Kidney epithelial cell (primary cell): ENCODE data around the gene PLXNA2. TPM values are rescaled to one million over a fixed set of nuclear protein-coding genes. Genes with fewer than 3 reads are reported as not detected.

Source experiments
- DNase-seq: peaks from one replicate; pipeline ENCODE4 v3.0.0-alpha.2; 2010; ENCODE audit warnings: low read depth
- H3K27me3 ChIP-seq: 2 replicates; pipeline ENCODE4 v1.6.0; 2011; ENCODE audit warnings: low read length; ENCODE audit not compliant: control insufficient read depth, insufficient read depth
- H3K36me3 ChIP-seq: 2 replicates; pipeline ENCODE4 v1.5.1; 2011; ENCODE audit warnings: low read length; ENCODE audit not compliant: control insufficient read depth, insufficient read depth
- H3K4me3 ChIP-seq: 2 replicates; pipeline ENCODE4 v1.5.1; 2011; ENCODE audit warnings: low read depth, mild to moderate bottlenecking, control low read depth, low read length
- total RNA-seq: library from RNA; depleted of rRNA; stranded (reverse); fragments of >200 nt; gene quantifications from 2 replicates; pipeline ENCODE4 v1.2.3, GENCODE V29; 2015
- TF ChIP-seq, protein P1 (sequence below): IDR thresholded peaks from 2 replicates; pipeline ENCODE4 v1.5.1; 2011; ENCODE audit warnings: mild to moderate bottlenecking, moderate library complexity, low read length, control low read depth, inconsistent platforms; ENCODE audit not compliant: insufficient read depth, poor library complexity, severe bottlenecking

PLXNA2 gene
- total RNA-seq, 1 donor from 2014 or later = 6.9 TPM

GRCh38 chr1:208089761-208090370, 154.3 kb downstream of the PLXNA2 start:
- H3K4me3 ChIP-seq = no peak overlapping the region
- no peaks in the 10 kb centered on the region for H3K27me3 ChIP-seq
- H3K36me3 ChIP-seq = no peaks in the 10 kb centered on the region
- DNase-seq = no peak
- TF ChIP-seq, protein P1, sequence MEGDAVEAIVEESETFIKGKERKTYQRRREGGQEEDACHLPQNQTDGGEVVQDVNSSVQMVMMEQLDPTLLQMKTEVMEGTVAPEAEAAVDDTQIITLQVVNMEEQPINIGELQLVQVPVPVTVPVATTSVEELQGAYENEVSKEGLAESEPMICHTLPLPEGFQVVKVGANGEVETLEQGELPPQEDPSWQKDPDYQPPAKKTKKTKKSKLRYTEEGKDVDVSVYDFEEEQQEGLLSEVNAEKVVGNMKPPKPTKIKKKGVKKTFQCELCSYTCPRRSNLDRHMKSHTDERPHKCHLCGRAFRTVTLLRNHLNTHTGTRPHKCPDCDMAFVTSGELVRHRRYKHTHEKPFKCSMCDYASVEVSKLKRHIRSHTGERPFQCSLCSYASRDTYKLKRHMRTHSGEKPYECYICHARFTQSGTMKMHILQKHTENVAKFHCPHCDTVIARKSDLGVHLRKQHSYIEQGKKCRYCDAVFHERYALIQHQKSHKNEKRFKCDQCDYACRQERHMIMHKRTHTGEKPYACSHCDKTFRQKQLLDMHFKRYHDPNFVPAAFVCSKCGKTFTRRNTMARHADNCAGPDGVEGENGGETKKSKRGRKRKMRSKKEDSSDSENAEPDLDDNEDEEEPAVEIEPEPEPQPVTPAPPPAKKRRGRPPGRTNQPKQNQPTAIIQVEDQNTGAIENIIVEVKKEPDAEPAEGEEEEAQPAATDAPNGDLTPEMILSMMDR = no peak

DNA sequence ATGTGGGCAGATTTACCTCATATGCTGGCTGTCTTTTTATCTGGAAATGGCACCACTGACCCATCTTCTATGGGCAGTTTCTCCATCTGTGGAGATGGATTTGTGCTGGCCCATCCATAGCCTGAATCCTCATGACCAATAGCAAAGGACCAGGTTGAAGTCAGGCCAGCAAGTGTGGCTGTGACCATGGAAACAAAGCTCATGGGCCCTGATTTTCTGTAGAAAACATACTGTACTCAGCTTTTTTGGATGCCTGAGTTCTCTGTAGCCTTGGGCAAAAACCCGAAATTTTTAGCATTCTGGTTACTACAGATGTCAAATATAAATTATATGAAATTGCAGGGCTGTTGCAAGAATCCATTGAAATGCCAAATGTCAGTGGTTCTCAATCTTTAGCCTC, 155.0 kb downstream of the PLXNA2 start:
- TF ChIP-seq, protein P1 = no peak
- Histone ChIP-seq H3K36me3 (no peaks in the 10 kb centered on the region), H3K4me3 (no peak overlapping the region)

GRCh38 chr1:208088319-208088718, 155.9 kb downstream of the PLXNA2 start:
- no peak for DNase-seq
- Histone ChIP-seq H3K4me3 (no peak overlapping the region), H3K27me3 (no peaks in the 10 kb centered on the region), H3K36me3 (no peaks in the 10 kb centered on the region)
- TF ChIP-seq, protein P1 = no peak

More for the DNA sequence above, 155.0 kb downstream of the PLXNA2 start:
- no peak for DNase-seq
- no peaks in the 10 kb centered on the region for H3K27me3 ChIP-seq

DNA sequence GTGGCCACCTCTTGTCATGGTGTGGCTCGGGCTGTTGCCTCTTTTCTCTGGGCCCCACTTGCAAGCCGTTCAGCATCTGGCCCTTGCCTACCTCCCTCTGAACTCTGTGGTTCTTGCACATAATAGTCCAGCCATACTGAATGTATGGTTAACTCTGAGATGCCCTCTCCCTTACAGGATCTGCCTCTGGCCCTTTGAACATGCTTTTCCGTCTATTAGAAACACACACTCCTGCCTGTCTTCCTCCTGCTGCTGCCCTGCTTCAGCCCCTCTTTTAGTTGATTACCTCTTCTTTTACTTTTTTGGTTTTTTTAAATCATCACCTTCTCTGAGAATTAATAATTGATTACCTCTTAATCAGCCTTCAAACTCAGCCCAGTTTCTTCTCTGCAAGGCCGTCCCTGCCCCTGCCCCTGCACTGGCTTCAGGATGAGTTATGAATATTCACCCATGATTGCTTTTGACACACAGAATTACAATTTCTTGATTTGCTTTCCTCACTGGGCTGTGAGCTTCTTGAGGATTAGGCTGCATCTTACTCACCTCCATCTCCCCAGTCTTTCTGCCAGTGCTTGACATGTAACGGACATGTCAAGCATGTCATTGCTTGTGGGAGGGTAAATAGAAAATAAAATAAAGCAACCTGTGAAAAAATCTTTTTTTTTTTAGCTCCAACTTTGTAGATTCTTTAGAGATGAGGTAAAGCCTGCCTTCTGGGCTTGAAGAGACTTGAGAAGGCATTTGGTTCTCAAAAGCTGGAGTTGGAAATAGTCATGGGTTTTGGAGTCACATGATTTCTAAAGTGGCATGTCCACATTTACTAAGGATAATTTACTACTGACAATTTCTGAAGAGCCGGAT, 158.3 kb downstream of the PLXNA2 start:
- H3K36me3 ChIP-seq = no peaks in the 10 kb centered on the region
- H3K4me3 ChIP-seq = no peak overlapping the region
- DNase-seq = no peak
- H3K27me3 ChIP-seq = no peaks in the 10 kb centered on the region
- TF ChIP-seq, protein P1 = no peak

DNA sequence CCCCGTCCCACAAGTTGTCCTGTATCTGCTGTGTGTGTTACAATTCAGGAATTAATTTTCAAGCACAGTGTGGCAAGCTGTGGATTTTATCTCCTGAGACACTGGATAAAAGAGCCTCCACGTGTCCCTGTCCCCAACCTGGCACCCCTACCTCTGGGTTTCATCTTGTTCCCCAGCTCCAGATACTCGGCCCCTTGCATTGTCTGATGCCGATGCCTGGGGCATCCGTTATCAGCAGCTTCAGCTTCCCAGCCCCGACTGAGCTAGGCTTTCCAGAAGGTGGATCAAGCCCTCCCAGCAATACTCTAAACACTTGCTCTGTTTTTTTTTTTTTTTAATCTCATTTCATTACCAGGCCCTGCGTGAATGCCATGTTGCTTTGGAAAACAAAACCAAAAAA, 159.4 kb downstream of the PLXNA2 start:
- no peaks in the 10 kb centered on the region for H3K27me3 ChIP-seq
- H3K4me3 ChIP-seq = no peak overlapping the region
- no peak for DNase-seq
- TF ChIP-seq, protein P1 = no peak
- no peaks in the 10 kb centered on the region for H3K36me3 ChIP-seq
